DOHH2 (cell line): Measurements from ENCODE around the gene DAAM2.

Experiments
- EZH2phosphoT487 ChIP-seq: fragments of 200-600 bp; sonication (generic); IDR thresholded peaks from 2 replicates; pipeline ENCODE4 v1.6.1; 2017; ENCODE audit warnings: borderline replicate concordance, mild to moderate bottlenecking, antibody characterized with exemption, low read length, moderate library complexity, mixed read lengths
- TF ChIP-seq, protein P1 (sequence below): fragments of 200-600 bp; sonication (generic); IDR thresholded peaks from one replicate; pipeline ENCODE4 v1.5.1; 2014; ENCODE audit warnings: antibody characterized with exemption, mild to moderate bottlenecking, low read depth, low read length; ENCODE audit not compliant: poor library complexity, severe bottlenecking

DNA sequence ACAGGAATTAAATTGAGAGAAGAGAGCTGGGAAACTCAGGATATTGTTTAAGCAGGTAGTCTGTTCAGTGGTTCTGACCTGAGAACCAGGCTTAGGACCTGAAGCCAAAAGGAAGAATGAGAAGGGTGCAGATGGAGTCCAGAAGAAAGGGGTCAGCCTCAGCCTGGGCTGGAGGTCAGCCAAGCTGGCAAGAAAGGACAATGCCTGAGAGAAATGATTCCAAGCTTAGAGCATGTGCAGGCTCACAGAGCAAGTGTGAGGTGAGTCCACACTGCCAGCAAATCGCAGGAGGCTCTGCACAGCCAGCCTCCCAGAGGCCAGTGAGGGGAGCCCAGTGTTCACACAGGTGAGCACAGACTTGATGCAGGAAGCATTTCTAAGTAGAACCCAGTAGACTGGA is 47.3 kb downstream of the DAAM2 start:
- TF ChIP-seq, protein P1, sequence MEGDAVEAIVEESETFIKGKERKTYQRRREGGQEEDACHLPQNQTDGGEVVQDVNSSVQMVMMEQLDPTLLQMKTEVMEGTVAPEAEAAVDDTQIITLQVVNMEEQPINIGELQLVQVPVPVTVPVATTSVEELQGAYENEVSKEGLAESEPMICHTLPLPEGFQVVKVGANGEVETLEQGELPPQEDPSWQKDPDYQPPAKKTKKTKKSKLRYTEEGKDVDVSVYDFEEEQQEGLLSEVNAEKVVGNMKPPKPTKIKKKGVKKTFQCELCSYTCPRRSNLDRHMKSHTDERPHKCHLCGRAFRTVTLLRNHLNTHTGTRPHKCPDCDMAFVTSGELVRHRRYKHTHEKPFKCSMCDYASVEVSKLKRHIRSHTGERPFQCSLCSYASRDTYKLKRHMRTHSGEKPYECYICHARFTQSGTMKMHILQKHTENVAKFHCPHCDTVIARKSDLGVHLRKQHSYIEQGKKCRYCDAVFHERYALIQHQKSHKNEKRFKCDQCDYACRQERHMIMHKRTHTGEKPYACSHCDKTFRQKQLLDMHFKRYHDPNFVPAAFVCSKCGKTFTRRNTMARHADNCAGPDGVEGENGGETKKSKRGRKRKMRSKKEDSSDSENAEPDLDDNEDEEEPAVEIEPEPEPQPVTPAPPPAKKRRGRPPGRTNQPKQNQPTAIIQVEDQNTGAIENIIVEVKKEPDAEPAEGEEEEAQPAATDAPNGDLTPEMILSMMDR, result no peak
- no peak for TF ChIP-seq EZH2phosphoT487
